Prostate gland (tissue), 2 donors: Measurements from ENCODE around the gene RAB3B. TPM values are rescaled to one million over a fixed set of nuclear protein-coding genes. Genes with fewer than 3 reads are reported as not detected.
A peak's percentile ranks its signal among the peaks of the same experiment; 100 is the strongest.

Experiments used
- DNase-seq: peaks from one replicate; pipeline ENCODE4 v3.0.0-alpha.2; 2019; ENCODE audit warnings: low spot score
- H3K27ac ChIP-seq, 2 donors: fragments of 200-600 bp; sonication (generic); 2 replicates each; pipeline ENCODE4 v1.5.1; 2017 to 2019
- H3K27me3 ChIP-seq: fragments of 200-600 bp; sonication (generic); replicated peaks from 2 replicates; pipeline ENCODE4 v1.5.1; 2019; ENCODE audit not compliant: insufficient read depth
- H3K36me3 ChIP-seq, 2 donors: fragments of 200-600 bp; sonication (generic); 1 replicate in 1 of 2; 2 replicates in 1 of 2; pipeline versions ENCODE4 v1.5.1 to v1.8.1; 2017 to 2019
- H3K4me1 ChIP-seq: fragments of 200-600 bp; sonication (generic); replicated peaks from 2 replicates; pipeline ENCODE4 v1.5.1; 2019
- H3K4me3 ChIP-seq, 2 donors: fragments of 200-600 bp; sonication (generic); 2 replicates each; pipeline ENCODE4 v1.5.1; 2017 to 2019
- H3K9me3 ChIP-seq: fragments of 200-600 bp; sonication (generic); 2 replicates; pipeline ENCODE4 v1.5.1; 2017
- POLR2A ChIP-seq: fragments of 450-650 bp; IDR thresholded peaks from one replicate; pipeline ENCODE4 v1.6.1; 2016; ENCODE audit warnings: antibody characterized with exemption, mild to moderate bottlenecking
- POLR2AphosphoS5 ChIP-seq: sonication (generic); formaldehyde crosslinking; IDR thresholded peaks from one replicate; pipeline ENCODE4 v1.6.1; 2017; ENCODE audit warnings: antibody characterized with exemption
- WGBS: methylation state at CpG from one replicate; pipeline ENCODE4 v1.1.5; 2018; 5-methylcytosine and 5-hydroxymethylcytosine counted together
- intact Hi-C: fragments of 100-400 bp; cut with DNase I; formaldehyde crosslinking; loops from one replicate; pipeline ENCODE4 v1.14.2; 2022
- total RNA-seq, 2 donors: library from RNA; depleted of rRNA; stranded (reverse); fragments of >200 nt; gene quantifications; one replicate each; pipeline ENCODE4 v1.1.0, GENCODE V29; 2016
- TF ChIP-seq, protein P1 (sequence below), 4 experiments: fragments of 200-600 bp in 2 of 4; fragments of 450-650 bp in 2 of 4; sonication (generic) in 2 of 4; IDR thresholded peaks; 1 replicate in 3 of 4; 2 replicates in 1 of 4; pipeline ENCODE4 v1.5.1; 2016 to 2019; ENCODE audit warnings: antibody characterized with exemption in 4 of 4, mild to moderate bottlenecking in 2 of 4, moderate library complexity in 2 of 4

RAB3B gene
- total RNA-seq, 2 donors from 2014 or later: 8.5 to 23.6 TPM

DNA sequence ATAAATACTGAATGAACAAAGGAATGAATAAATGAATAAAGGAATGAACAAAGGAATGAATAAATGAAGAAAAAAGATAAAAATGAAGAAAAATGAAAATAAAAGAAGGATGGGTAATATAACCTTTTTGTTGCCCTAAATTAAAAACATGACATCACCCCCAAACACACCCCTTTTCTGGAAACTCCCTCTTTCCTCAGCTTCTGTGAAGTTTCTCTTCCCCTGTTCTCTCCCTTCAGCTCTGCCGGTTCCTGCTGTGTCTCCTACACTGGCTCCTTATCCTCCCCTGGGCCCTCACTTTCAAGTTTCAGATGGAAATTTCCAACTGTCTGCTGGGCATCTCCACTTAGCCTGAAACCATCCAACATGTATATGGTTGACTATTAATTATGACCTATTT is 37.9 kb downstream of the RAB3B start:
- Histone ChIP-seq H3K4me1 (peaks cover 15% of the 10 kb centered on the region), H3K4me3 (no peak overlapping the region), H3K27ac (no peak overlapping the region), H3K27me3 (no peaks in the 10 kb centered on the region), H3K36me3 (no peaks in the 10 kb centered on the region), H3K9me3 (no peaks in the 10 kb centered on the region)
- TF ChIP-seq, protein P1, sequence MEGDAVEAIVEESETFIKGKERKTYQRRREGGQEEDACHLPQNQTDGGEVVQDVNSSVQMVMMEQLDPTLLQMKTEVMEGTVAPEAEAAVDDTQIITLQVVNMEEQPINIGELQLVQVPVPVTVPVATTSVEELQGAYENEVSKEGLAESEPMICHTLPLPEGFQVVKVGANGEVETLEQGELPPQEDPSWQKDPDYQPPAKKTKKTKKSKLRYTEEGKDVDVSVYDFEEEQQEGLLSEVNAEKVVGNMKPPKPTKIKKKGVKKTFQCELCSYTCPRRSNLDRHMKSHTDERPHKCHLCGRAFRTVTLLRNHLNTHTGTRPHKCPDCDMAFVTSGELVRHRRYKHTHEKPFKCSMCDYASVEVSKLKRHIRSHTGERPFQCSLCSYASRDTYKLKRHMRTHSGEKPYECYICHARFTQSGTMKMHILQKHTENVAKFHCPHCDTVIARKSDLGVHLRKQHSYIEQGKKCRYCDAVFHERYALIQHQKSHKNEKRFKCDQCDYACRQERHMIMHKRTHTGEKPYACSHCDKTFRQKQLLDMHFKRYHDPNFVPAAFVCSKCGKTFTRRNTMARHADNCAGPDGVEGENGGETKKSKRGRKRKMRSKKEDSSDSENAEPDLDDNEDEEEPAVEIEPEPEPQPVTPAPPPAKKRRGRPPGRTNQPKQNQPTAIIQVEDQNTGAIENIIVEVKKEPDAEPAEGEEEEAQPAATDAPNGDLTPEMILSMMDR (IDR thresholded peaks at IDR 0.05): no peak
- no peak for TF ChIP-seq POLR2A
- no peak for TF ChIP-seq POLR2AphosphoS5
- 65% methylated on average over 1 of the region's 1 CpG for WGBS
- no peak for DNase-seq
- intact Hi-C loops: no loop called here

DNA sequence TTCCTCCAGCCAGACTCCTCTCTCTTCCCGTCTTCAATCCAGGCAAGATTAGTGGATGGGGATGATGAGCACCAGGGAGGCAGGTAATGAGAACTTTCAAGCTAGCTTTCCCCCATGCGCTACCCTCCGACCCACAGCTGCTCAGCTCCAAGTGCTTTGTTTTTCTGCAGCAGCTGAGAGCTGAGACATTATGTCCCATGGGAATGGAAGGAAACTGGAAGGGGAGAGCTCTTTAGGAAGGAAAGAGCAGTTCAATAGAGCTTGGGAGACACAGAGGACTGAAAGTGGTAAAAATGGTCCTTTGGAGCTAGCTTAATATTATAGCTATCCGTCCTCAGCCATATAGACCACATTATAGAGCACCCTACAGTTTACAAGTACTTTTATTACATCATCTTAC is 39.8 kb downstream of the RAB3B start:
- peak overlapping the region in 1 of 2 donors; percentile 75 for H3K27ac ChIP-seq
- DNase-seq: no peak
- intact Hi-C loops: no loop called here
- WGBS: 94% methylated on average over 4 of the region's 4 CpGs
- no peak for TF ChIP-seq POLR2AphosphoS5
- TF ChIP-seq POLR2A: no peak
- TF ChIP-seq, protein P1 (IDR thresholded peaks at IDR 0.05): no peak
- H3K4me1 ChIP-seq: peaks cover 26% of the 10 kb centered on the region
- no peak overlapping the region for H3K4me3 ChIP-seq
- no peaks in the 10 kb centered on the region for H3K36me3 ChIP-seq
- no peaks in the 10 kb centered on the region for H3K9me3 ChIP-seq
- no peaks in the 10 kb centered on the region for H3K27me3 ChIP-seq

DNA sequence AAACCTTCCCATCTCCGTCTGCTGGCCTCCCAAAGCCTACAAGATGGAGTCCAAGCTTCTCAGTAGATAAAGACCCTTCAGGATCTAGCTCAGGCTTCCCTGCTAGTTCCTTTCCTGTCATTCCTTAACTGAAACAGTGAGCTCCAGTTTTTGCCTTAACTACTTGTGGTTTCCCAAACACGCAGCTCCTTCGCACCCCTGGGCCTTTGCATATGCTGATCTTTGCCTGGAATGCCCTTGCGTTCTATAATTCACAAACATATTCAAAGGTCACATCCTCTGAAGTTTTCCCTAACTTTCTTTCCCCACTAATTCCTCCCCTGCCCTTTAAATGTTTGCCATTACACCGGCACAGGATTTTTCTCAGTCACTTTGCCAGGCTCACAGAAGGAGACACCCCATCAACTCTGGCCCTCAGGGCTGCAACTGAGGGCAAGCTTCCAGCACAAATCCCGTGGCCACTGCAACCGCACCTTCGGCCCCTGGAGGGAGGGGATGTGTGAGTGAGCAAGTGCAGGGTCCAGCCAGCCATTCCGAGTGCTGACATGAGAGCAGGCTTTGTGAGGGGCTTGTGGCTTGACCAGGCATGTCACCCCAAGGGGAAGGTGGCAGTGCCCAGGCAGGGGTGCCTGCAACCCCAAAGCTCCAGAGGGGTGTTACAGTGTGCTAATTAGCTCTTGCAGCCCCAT is 41.3 kb downstream of the RAB3B start:
- WGBS: 68% methylated on average over 9 of the region's 9 CpGs
- Histone ChIP-seq H3K27ac (peak overlapping the region; percentile 30 to 75), H3K36me3 (no peaks in the 10 kb centered on the region), H3K9me3 (no peaks in the 10 kb centered on the region), H3K27me3 (no peaks in the 10 kb centered on the region), H3K4me1 (peaks cover 21% of the 10 kb centered on the region), H3K4me3 (no peak overlapping the region)
- intact Hi-C loops: no loop called here
- no peak for TF ChIP-seq POLR2AphosphoS5
- TF ChIP-seq, protein P1 (IDR thresholded peaks at IDR 0.05): no peak
- TF ChIP-seq POLR2A: no peak
- DNase-seq: no peak

DNA sequence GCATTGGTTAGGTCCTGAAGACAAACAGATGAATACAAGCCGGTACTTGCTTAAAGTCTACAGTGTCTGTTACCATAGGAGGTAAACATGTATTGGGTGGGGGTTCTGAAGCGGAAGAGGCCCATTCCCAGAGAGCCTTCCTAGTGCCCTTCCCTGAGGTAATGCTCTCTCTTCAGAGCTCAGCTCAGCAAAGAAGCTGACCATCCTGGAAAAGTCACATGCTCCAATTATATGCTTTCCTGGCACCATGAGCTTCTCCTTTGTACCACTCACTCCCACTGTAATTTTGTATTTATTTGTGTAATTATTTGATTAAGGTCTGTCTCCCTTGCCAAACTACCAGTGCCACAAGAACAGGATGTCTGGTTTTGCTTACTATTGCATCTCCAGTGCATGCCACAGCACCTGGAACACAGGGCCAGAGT is 42.0 kb downstream of the RAB3B start:
- peaks cover 21% of the 10 kb centered on the region for H3K4me1 ChIP-seq
- no peak overlapping the region for H3K4me3 ChIP-seq
- H3K36me3 ChIP-seq: no peaks in the 10 kb centered on the region
- no peaks in the 10 kb centered on the region for H3K27me3 ChIP-seq
- DNase-seq: peak; percentile 81
- peak overlapping the region; percentile 30 to 75 for H3K27ac ChIP-seq
- no peaks in the 10 kb centered on the region for H3K9me3 ChIP-seq
- intact Hi-C loops: no loop called here
- TF ChIP-seq, protein P1 (IDR thresholded peaks at IDR 0.05): no peak
- TF ChIP-seq POLR2AphosphoS5: peak; percentile 85
- TF ChIP-seq POLR2A: no peak
- WGBS: 38% methylated on average over 2 of the region's 2 CpGs

DNA sequence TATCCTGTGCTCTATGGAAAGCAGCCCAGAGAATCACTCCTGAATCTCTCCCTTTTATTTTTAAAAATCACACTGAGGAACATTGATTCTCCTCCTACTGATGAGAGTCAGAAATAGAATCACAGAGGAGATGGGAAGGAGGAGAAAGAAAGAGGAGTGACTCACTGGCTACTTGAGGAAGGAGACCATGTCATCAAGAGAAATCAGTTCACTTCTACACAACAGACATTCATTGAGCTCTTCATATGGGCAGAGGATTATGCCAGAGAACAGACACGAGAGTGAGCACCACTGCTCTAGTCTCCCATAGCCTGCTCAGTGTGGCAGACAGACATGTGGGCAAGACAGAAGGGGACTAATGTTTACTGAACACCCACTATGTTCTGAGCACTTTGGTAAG is 44.2 kb downstream of the RAB3B start:
- intact Hi-C loops: no loop called here
- DNase-seq: no peak
- H3K36me3 ChIP-seq: no peaks in the 10 kb centered on the region
- no peaks in the 10 kb centered on the region for H3K27me3 ChIP-seq
- H3K27ac ChIP-seq: peak overlapping the region; percentile 30 to 75
- TF ChIP-seq POLR2A: no peak
- no peak for TF ChIP-seq POLR2AphosphoS5
- TF ChIP-seq, protein P1 (IDR thresholded peaks at IDR 0.05): no peak
- no peaks in the 10 kb centered on the region for H3K9me3 ChIP-seq
- H3K4me1 ChIP-seq: peaks cover 21% of the 10 kb centered on the region
- WGBS: 83% methylated on average over 1 of the region's 1 CpG
- H3K4me3 ChIP-seq: no peak overlapping the region
